ENCODE measurements around the gene ARTN. TPM values are rescaled to one million over a fixed set of nuclear protein-coding genes. Genes with fewer than 3 reads are reported as not detected.

Gene ARTN
- total RNA-seq, 1 donor from 2014 or later: not detected

- no peak for DNase-seq
- intact Hi-C loops (cut with micrococcal nuclease): no loop called here
- no peak for ATAC-seq
Measured at GRCh38 chr1:43914576-43915525, 18.8 kb upstream of the ARTN start.

GRCh38 chr1:43919906-43920305, 13.7 kb upstream of the ARTN start:
- no peak for ATAC-seq
- intact Hi-C loops (cut with micrococcal nuclease): no loop called here

GRCh38 chr1:43921022-43921421, 12.6 kb upstream of the ARTN start:
- DNase-seq (no peak), ATAC-seq (no peak)
- intact Hi-C loops (cut with micrococcal nuclease): no loop called here

More at GRCh38 chr1:43919906-43920305, 13.7 kb upstream of the ARTN start:
- DNase-seq: no peak

- intact Hi-C loops (cut with micrococcal nuclease): no loop called here
- DNase-seq: no peak
- ATAC-seq: no peak
Measured at GRCh38 chr1:43924516-43924915, 9.1 kb upstream of the ARTN start.

GRCh38 chr1:43925846-43926245, 7.8 kb upstream of the ARTN start:
- no peak for ATAC-seq
- no peak for DNase-seq
- intact Hi-C loops (cut with micrococcal nuclease): no loop called here

GRCh38 chr1:43930168-43930948, 3.2 kb upstream of the ARTN start:
- intact Hi-C loops (cut with micrococcal nuclease): no loop called here
- ATAC-seq (no peak), DNase-seq (no peak)

GRCh38 chr1:43930949-43931275, 2.7 kb upstream of the ARTN start:
- ATAC-seq: no peak
- intact Hi-C loops (cut with micrococcal nuclease): no loop called here

GRCh38 chr1:43931711-43932660, 1.6 kb upstream of the ARTN start:
- intact Hi-C loops (cut with micrococcal nuclease): no loop called here
- no peak for DNase-seq
- no peak for ATAC-seq

More at GRCh38 chr1:43930949-43931275, 2.7 kb upstream of the ARTN start:
- no peak for DNase-seq

GRCh38 chr1:43932786-43933385, 715 bp upstream of the ARTN start:
- ATAC-seq (no peak), DNase-seq (no peak)
- intact Hi-C loops (cut with micrococcal nuclease): no loop called here

- ATAC-seq (peak; percentile 56), DNase-seq (peak; percentile 74)
- intact Hi-C loops (cut with micrococcal nuclease): no loop called here
Measured at GRCh38 chr1:43934101-43934985, 742 bp downstream of the ARTN start.

- ATAC-seq (no peak), DNase-seq (no peak)
- intact Hi-C loops (cut with micrococcal nuclease): loop anchor here (5.0 kb wide), 1 partner anchor 173 kb away; no protein-coding TSS in a partner anchor
Measured at GRCh38 chr1:43934986-43935324, 1.4 kb downstream of the ARTN start.

GRCh38 chr1:43935711-43936427, 2.3 kb downstream of the ARTN start:
- no peak for ATAC-seq
- no peak for DNase-seq
- intact Hi-C loops (cut with micrococcal nuclease): loop anchor here (5.0 kb wide), 1 partner anchor 174 kb away; no protein-coding TSS in a partner anchor

- DNase-seq: peak; percentile 66
- ATAC-seq: peak; percentile 47
- intact Hi-C loops (cut with micrococcal nuclease): loop anchor here (5.0 kb wide), 1 partner anchor 174 kb away; no protein-coding TSS in a partner anchor
Measured at GRCh38 chr1:43936431-43937151, 3.0 kb downstream of the ARTN start.

GRCh38 chr1:43937179-43937865, 3.7 kb downstream of the ARTN start:
- intact Hi-C loops (cut with micrococcal nuclease): loop anchor here (5.0 kb wide), 1 partner anchor 175 kb away; no protein-coding TSS in a partner anchor
- no peak for ATAC-seq
- DNase-seq: no peak

- DNase-seq (no peak), ATAC-seq (no peak)
- intact Hi-C loops (cut with micrococcal nuclease): loop anchor here (5.0 kb wide), 1 partner anchor 176 kb away; no protein-coding TSS in a partner anchor
Measured at GRCh38 chr1:43938383-43938782, 4.8 kb downstream of the ARTN start.

Data from left ventricle myocardium superior (tissue), 1 donor.